Measurements from ENCODE around the gene C1QTNF7.

The C1QTNF7 gene, protein sequence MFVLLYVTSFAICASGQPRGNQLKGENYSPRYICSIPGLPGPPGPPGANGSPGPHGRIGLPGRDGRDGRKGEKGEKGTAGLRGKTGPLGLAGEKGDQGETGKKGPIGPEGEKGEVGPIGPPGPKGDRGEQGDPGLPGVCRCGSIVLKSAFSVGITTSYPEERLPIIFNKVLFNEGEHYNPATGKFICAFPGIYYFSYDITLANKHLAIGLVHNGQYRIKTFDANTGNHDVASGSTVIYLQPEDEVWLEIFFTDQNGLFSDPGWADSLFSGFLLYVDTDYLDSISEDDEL
- long read RNA-seq, donor 1, full-length matches to known transcripts: 5 of 5 reads
- long read RNA-seq, donor 1, partial matches to known transcripts: 0 of 5 reads
- long read RNA-seq, donor 1, other reads (novel, unspliced or antisense): 0 of 5 reads
- long read RNA-seq, donor 2, full-length matches to known transcripts: 6 of 6 reads
- long read RNA-seq, donor 2, partial matches to known transcripts: 0 of 6 reads
- long read RNA-seq, donor 2, other reads (novel, unspliced or antisense): 0 of 6 reads
- long read RNA-seq, donor 3, full-length matches to known transcripts: 2 of 2 reads
- long read RNA-seq, donor 3, partial matches to known transcripts: 0 of 2 reads
- long read RNA-seq, donor 3, other reads (novel, unspliced or antisense): 0 of 2 reads
- long read RNA-seq, donor 4, full-length matches to known transcripts: 13 of 25 reads
- long read RNA-seq, donor 4, partial matches to known transcripts: 12 of 25 reads
- long read RNA-seq, donor 4, other reads (novel, unspliced or antisense): 0 of 25 reads
- long read RNA-seq, donor 5, full-length matches to known transcripts: 7 of 7 reads
- long read RNA-seq, donor 5, partial matches to known transcripts: 0 of 7 reads
- long read RNA-seq, donor 5, other reads (novel, unspliced or antisense): 0 of 7 reads
- long read RNA-seq, donor 6, full-length matches to known transcripts: 13 of 13 reads
- long read RNA-seq, donor 6, partial matches to known transcripts: 0 of 13 reads
- long read RNA-seq, donor 6, other reads (novel, unspliced or antisense): 0 of 13 reads
- long read RNA-seq, donor 7, full-length matches to known transcripts: 7 of 12 reads
- long read RNA-seq, donor 7, partial matches to known transcripts: 5 of 12 reads
- long read RNA-seq, donor 7, other reads (novel, unspliced or antisense): 0 of 12 reads
- long read RNA-seq, donor 8, full-length matches to known transcripts: 16 of 16 reads
- long read RNA-seq, donor 8, partial matches to known transcripts: 0 of 16 reads
- long read RNA-seq, donor 8, other reads (novel, unspliced or antisense): 0 of 16 reads

DNA sequence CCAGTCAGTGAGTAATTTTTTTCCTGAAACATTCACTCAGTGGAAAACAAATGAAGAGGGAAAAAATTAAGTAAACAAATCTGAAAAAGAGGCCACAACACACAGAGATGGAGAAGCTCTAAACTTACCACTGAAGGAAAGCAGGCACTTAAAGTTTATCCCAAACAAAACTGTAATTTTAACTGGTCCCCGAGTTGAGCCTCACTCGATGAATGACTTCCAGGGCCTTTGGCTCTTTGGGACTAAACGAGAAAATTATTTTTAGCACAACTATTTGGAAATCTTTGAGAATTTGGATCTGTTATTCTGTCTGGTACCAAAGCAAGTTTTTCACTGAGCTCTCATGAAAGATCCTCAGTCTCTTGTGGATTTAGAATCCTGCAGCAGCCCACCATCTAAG, at the start of gene C1QTNF7:
Gene C1QTNF7, plus strand, starts transcription at position 333 of the 400 bp plus-strand sequence. CDS start 7,711 bp downstream, outside the sequence.
- DNase-seq: no peak

DNA sequence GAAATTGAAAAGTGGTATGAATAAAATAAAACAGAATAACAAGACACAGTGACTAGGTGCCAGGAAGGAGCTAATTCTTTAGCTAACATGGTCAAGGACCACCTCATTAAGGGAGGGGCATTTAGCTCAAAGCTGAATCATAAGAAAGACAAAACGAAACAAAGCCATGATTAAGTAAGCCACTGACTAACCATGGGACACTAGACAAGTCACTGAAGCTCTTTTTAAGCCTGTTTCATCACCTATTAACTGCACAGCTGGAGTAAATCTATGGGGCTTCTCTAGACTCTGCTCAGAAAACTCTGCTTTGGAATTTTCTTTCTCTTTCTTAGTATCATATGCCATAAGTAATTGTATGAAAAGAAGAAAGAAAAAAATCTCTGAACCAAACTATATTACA, 49.8 kb upstream of the C1QTNF7 start:
- no peak for DNase-seq

DNA sequence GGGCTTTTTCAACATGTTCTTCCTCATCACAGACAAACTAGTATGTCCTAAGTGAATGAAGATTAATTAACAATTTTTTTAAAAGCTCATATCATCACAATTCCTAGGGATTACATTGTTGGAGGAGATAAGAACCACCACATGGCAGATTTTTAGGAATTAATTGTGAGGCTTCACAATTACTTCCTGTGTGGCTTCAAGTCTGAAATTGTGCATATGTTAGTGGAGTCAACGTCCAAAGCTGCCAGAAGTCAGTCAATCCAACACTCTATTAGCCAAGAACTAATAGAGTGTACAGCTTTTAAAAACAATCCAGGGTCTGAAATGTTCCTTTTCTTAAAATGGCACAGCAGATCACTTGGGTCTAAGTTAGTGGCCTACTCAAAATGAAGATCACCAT, 49.3 kb upstream of the C1QTNF7 start:
- no peak for DNase-seq

DNA sequence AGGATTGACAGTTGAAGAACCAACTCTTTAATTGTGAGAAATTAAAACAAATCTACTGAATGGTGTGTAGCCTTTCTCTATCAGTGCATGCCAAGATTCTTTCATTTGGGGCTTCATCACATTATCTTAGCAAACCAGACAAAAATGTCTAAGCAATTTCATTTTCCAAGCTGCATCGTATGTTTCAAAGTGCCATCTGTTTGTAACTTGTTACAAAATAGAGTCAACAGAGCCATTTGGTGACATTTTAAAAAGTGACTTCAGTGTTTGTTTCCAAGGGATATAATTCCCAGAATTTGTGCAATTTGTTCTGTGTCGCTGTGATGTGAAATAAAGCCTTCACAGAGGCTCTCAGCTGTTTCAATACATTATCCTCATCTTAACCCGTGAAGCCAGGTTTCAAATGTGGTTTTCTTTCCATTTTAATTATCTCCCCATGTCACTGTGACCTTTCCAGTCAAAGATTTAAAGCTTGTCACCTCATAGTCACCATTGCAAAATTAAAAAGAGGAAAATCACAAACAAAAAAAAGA, 46.0 kb upstream of the C1QTNF7 start:
- DNase-seq: no peak

DNA sequence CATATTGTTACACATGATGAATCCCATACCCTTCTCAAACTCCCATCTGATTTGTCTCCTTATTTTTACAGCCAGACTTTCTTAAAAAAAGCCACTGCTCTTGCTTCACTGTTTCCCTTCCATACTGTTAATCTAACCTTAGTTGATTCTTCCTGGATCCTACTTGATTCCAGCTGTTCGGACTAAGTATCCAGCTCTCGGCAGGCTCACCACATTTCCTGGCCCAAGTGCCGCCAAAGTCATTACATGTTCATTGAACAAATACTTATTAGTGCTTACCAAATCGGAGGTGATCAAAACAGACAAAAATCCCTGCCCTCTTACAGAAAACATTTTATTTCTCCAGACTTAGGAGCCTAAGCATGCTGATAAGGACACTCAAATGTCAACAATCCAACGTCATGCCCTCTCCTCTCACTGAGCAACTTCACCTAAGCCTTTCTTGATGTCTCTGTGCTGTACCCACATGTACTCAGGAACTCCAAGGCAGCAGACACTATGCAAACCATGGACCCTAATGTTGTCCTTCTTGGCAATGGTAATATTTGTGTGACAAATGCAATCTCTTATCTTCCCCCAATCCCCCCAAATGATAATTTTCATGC, 45.1 kb upstream of the C1QTNF7 start:
- DNase-seq: no peak

DNA sequence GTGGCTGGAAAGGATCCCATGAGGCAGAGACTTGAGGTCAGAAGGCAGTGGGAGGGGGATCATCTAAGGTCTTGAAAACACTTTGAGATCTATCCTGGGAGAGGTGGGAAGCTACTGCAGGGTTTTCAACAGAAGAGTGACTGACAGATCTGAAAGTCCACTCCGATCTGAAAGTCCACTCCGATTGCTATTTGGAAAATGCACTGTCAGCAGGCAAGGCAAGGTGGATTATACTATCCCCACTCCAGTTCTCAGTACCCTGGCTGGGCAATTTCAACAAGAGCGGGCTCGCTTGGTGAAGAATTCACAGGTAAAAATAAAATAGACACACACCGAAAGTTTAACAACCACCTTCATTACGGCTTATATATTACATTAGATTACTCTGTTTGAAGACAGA, 42.3 kb upstream of the C1QTNF7 start:
- DNase-seq: no peak

DNA sequence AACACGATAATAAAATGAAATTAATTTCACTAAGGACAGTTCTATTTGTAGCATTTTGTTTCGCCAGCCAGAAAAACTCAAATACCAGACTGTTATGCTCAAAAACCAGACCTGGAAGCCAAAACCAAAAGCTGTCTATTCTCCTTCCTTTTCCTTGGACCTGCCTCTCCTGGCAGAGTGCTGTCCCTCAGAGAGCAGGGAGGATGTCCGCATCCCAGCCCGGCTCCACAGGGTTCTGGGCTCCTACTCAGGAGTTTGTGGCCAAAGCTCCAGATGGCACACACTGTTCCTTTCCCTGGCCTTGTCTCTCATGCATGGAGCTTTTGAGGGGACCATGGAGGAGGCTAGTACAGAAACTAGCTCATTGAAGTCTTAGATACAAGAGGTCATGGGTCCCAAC, 41.9 kb upstream of the C1QTNF7 start:
- no peak for DNase-seq

DNA sequence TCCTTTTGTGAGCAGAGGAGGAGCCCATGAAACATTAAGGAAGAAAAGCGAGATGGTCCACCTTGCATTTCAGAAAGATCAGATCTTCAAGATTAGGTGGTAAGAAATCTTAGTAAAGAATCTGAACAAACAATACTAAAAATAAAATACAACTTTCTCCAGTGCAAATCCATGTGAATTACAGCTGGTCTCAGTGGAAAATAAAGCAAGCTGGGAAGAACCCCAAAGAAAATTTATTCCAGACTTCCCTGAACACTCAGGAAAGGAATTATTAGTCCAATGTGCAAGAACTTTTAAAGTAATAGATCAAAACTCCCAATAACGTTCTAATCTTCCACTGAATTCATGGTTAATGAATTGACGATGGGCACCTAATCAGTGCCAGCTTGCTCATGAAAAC, 37.3 kb upstream of the C1QTNF7 start:
- no peak for DNase-seq

DNA sequence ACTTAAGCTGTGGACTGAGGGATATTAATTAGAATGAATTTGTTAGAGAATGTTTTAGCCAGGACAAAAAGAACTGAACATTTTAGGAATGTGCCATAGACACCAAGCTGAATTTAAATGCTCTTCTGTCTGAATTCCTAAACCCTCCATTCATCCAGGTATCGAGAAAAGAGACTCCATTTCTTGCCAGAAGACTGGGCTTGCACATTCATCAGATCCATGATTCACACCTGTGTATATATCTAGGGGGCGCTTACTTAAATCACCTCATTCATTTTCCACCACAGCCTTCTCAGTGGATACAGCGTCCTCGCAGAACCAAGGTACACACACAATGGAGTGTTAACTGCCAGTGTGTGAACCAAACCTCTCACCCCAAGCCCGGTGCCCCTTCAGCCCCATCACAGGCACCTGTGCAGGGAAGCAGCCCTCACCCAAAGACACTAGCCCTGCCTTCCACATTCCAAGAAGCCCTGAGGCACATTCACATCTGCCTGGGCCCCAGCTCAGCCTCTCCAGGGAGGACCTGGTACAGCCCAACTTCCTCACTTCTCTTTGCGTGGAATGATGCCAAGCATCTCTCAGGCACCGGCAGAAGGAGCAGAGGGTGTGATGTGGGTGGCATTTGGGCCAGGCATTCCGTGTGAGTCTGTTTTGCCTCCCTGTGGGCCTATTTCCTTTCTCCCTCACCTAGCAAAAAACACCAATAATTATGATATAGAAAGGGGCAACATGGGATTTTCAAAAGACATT, 35.6 kb upstream of the C1QTNF7 start:
- DNase-seq: no peak

DNA sequence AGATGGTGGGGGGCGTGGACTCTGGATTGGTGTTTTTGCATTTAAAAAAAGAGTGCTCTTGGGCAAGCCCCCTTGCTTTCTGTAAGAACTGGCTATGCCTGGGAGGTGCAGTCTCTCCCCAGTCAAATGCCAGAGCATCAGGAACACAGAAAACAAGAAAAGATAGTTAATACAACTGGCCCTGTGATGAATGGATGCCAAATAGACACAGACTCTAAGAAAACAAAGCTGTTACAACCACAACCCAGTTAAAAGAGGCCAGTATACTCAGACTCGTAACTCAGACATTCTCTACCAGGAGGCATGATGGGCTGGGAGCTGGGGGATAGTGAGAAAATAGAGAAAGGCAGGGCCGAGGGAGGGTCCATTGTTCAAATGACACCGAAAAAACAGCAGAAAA, 32.5 kb upstream of the C1QTNF7 start:
- no peak for DNase-seq

DNA sequence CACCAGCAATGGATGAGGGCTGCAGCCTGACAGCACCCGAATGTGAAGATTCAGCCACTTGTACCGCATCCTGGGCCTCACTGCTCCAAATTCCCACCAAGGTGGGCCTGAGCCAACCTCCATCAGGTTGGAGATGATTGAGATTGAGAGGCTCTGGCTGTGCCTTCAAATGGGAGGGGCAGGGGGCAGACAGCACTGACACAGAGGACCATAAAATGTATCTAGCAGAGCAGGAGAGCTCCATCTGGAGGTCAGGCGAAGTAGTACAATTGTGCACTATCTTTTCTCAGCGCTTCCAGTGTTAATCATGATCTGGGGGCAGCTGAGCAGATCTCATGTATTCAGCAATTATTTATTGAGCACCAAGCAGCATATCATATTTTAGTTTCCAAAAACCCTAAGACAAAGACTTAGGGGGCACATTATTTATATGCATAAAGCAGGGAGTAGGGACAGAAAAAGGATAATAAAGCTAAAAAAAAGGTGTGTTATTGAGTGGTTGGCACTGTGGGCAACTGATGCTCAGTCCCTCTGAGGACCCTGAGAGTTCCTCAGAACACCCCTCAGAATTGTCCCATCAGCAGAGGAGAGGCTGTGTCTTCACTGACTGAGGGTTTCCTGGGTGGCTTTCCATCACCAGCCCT, 31.6 kb upstream of the C1QTNF7 start:
- peak; percentile 19 for DNase-seq

DNA sequence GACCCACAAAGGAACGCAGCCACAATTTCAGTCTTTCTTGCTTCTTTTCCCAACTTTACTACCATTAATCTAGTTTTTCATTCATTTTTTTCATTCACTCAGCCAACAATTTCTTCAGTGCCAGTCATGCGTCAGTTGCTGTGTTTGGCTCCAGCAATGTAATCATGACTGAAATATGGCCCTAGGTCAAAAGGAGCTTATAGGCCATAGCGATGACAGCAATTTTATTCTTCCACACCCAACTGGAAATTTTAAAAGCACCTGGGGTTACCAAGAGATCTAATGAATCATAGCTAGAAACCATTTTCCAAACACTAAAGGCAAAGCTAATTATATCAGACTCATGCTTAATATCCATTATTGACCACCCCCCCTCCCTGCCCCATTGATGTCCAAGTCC, 29.8 kb upstream of the C1QTNF7 start:
- DNase-seq: no peak

DNA sequence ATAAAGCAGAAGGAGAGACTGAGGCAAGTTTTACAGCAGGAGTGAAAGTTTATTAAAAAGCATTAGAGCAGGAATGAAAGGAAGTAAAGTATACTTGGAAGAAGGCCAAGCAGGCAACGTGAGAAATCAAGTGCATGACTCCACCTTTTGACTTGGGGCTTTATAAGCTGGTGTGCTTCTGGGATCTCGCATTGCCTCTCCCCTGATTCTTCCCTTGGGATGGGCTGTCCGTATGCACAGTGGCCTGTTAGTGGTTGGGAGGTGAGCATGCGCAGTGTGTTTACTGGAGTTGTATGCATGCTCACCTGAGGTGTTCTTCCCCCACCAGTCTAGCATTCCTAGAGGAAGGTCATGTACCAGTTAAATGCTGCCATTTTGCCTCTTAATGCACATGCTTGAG, 29.1 kb upstream of the C1QTNF7 start:
- no peak for DNase-seq

DNA sequence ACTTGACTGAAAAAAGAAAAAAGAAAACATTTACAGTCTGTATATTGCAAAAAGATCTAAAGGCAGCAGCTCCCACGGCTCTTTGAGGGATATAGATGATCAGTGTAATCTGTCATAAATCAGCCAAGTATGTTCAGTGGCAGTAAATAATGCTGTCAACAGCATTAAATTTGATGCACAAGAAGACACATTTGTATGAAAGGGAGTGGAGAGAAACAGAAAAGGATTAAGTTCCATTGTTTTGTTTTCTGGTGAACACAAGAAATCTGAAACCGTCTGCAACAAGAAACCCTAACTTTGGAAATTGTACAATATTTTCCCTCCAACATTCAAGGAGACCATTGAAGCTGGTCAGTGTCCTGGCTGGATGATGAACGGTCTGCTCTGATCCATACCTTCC, 27.6 kb upstream of the C1QTNF7 start:
- DNase-seq: no peak

DNA sequence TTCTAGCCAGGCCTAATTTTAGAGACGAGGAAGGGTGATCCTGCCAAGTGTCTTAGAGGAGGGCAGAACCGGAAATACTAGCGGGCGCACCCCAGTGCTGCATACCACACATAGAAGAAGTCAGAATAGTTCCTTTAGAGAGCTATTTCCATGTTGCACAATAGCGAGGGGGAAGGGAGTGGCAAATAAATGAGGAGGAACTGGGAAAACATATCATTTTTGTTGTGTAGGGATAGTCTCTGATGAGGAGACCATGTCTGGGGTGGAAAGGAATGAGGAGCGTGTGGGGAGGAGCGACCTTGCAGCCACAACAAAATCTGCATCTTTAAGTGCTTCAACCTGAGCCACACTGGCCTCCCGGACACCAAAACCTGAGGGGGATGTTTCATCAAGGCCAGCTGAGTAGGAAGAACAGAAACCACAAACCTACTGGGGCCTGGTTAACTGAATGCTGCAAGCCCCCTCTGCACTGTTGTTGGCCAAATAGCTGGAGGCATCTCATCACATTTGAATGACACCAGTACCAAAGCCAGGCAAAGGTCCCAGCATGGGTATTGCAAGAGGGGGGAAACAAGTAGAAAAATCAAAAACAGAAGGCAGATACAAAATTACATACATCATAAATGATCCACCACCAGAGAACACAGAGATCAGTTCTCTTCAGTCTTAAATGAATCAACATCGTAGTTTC, 26.7 kb upstream of the C1QTNF7 start:
- no peak for DNase-seq

DNA sequence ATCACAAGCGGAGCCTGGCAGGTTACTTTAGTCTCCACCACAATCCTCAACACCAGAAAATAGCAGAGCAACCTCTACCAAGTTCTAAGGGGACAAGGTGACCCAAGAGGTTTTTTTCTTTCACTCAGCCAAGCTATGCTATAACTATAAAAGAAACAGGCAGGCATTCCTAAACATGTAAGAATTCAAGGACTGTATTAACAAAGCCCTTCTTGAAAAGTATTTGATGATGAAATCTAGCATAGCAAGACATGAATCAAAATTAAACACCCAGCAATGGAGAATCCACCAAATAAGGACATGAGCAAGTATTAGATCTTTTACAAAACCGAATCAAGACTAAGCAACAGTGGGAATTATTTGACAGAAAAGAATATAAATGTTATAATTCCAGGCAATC, 25.7 kb upstream of the C1QTNF7 start:
- DNase-seq: no peak

DNA sequence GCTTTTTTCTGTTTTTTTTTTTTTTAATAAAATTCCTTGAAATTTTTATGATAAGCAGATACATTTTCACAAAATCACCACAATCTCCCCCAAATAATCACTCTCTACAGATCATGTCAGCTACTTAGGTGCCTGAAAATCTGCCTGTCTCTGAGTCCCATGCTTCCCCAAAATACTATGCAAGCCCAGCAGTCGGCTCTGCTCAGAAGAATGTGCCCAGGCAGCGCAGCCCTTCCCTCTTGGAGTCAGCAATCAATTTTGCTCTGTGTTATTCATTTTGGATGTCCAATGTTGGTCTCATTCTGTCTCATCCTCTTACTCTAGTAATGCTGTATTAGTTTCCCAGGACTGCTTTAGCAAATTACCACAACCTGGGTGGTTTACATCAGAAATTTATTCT, 24.9 kb upstream of the C1QTNF7 start:
- DNase-seq: no peak

DNA sequence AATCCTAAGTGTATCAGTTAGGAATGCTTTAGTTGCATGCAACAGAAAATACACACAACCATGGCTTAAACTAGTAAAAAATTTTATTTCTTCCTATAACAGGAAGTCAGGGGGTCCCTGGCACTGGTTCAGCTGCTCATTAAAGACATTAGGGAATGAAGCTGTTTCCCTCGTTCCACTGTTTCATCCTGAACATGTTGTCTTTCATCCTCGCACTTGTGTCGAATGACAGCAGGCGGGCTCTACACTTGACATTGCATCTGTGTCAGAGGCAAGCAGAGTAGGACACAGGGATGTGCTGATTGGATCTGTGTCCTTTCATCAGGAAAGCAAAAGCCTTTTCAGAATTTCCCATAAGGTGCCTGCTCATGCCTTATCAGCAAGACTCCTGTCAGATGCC, 22.8 kb upstream of the C1QTNF7 start:
- DNase-seq: no peak

DNA sequence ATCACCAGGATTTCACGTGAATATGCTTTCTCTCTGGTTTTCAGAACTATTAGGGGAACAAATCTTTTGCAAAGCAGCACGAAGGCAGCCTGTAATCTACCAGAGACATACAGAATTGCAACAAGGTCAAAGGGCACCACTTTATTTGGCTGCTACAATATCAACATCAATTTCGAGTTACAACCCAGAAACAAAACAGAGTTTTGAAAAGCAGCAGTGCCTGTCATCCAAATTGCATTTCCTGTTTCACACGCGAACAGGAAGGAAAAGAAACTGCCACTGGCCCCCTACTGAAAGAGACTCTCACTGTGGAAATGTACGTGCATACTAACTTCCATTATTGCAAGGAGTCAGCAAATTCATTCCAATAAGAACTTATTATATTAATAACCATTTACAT, 17.1 kb upstream of the C1QTNF7 start:
- no peak for DNase-seq

DNA sequence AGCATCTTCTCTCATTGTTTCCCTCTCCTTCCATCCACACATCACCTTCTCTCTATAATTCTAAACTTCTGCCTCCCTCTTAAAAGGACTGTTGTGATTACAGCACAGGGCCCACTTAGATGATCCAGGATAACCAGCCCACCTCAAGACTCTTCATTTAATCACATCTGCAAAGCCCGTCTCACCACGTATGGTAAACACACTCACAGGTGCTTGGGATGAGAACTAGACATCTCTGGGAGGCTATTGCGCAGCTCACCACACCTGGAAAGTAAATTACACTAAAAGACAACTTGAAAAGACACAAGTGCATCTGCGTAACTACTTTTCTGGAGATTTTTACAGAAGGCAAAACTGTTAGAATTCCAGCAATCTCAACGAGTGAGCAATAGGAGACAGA, 15.4 kb upstream of the C1QTNF7 start:
- no peak for DNase-seq
